ENCODE results near the gene PRXL2C. TPM values are rescaled to one million over a fixed set of nuclear protein-coding genes. Genes with fewer than 3 reads are reported as not detected.
"Not testable (repeated sequence)": the region's sequence is repeated elsewhere in the genome, so short reads cannot be mapped to it uniquely, and the experiment has no call there.

PRXL2C gene
- total RNA-seq, 1 donor from 2014 or later = 25.6 TPM

GRCh38 chr9:96641514-96641913 is 13.6 kb downstream of the PRXL2C start:
- TF ChIP-seq CTCF (IDR thresholded peaks at IDR 0.05) = no peak
- H3K4me1 ChIP-seq = no peaks in the 10 kb centered on the region
- H3K4me3 ChIP-seq = no peak overlapping the region
- H3K27me3 ChIP-seq = no peaks in the 10 kb centered on the region
- intact Hi-C loops (cut with DNase I) = no loop called here
- H3K27ac ChIP-seq = no peak overlapping the region
- H3K9me3 ChIP-seq = no peaks in the 10 kb centered on the region
- no peak for ATAC-seq
- no peak for DNase-seq
- H3K36me3 ChIP-seq = peaks cover 37% of the 10 kb centered on the region

- H3K4me3 ChIP-seq = no peak overlapping the region
- H3K4me1 ChIP-seq = no peaks in the 10 kb centered on the region
- no peak for DNase-seq
- no peak for ATAC-seq
- no peak for TF ChIP-seq CTCF (IDR thresholded peaks at IDR 0.05)
- no peak overlapping the region for H3K27ac ChIP-seq
- H3K27me3 ChIP-seq = no peaks in the 10 kb centered on the region
- H3K36me3 ChIP-seq = peaks cover 18% of the 10 kb centered on the region
- intact Hi-C loops (cut with DNase I) = no loop called here
- H3K9me3 ChIP-seq = no peaks in the 10 kb centered on the region
Observed at GRCh38 chr9:96638606-96639364, 16.3 kb downstream of the PRXL2C start.

GRCh38 chr9:96636368-96636767 is 18.7 kb downstream of the PRXL2C start:
- Histone ChIP-seq H3K36me3 (peaks cover 8% of the 10 kb centered on the region), H3K9me3 (no peaks in the 10 kb centered on the region), H3K4me1 (no peaks in the 10 kb centered on the region), H3K4me3 (no peak overlapping the region), H3K27ac (no peak overlapping the region), H3K27me3 (no peaks in the 10 kb centered on the region)
- TF ChIP-seq CTCF (IDR thresholded peaks at IDR 0.05) = no peak
- no peak for DNase-seq
- intact Hi-C loops (cut with DNase I) = no loop called here
- ATAC-seq = no peak

- DNase-seq; H3K4me1 ChIP-seq; H3K36me3 ChIP-seq; H3K27me3 ChIP-seq; ATAC-seq; H3K27ac ChIP-seq; H3K4me3 ChIP-seq; intact Hi-C loops (cut with DNase I); H3K9me3 ChIP-seq: not testable (repeated sequence)
Observed at GRCh38 chr9:96633579-96633978, 21.5 kb downstream of the PRXL2C start.

GRCh38 chr9:96626912-96627311 is 28.2 kb downstream of the PRXL2C start:
- TF ChIP-seq CTCF (IDR thresholded peaks at IDR 0.05) = no peak
- Histone ChIP-seq H3K4me1 (no peaks in the 10 kb centered on the region), H3K9me3 (no peaks in the 10 kb centered on the region), H3K4me3 (no peak overlapping the region), H3K27ac (no peak overlapping the region), H3K36me3 (no peaks in the 10 kb centered on the region), H3K27me3 (no peaks in the 10 kb centered on the region)
- DNase-seq (no peak), ATAC-seq (no peak)
- intact Hi-C loops (cut with DNase I) = no loop called here

GRCh38 chr9:96621618-96622017 is 33.5 kb downstream of the PRXL2C start:
- no peak overlapping the region for H3K4me3 ChIP-seq
- no peak for TF ChIP-seq CTCF (IDR thresholded peaks at IDR 0.05)
- no peak overlapping the region for H3K27ac ChIP-seq
- H3K9me3 ChIP-seq = no peaks in the 10 kb centered on the region
- no peaks in the 10 kb centered on the region for H3K36me3 ChIP-seq
- H3K4me1 ChIP-seq = peaks cover 7% of the 10 kb centered on the region
- intact Hi-C loops (cut with DNase I) = no loop called here
- ATAC-seq (no peak), DNase-seq (no peak)
- no peaks in the 10 kb centered on the region for H3K27me3 ChIP-seq

Data from upper lobe of right lung (tissue), 1 donor.